Caco-2 (cell line): ENCODE measurements around the gene EPHX1. TPM values are rescaled to one million over a fixed set of nuclear protein-coding genes. Genes with fewer than 3 reads are reported as not detected.
A peak's percentile ranks its signal among the peaks of the same experiment; 100 is the strongest.

Experiments
- BruUV-seq: library from RNA; stranded (reverse); fragments of 400-500 nt; replicated peaks from 2 replicates; lab custom pipeline; 2021; lab: Mats Ljungman, UMichigan
- CTCF ChIA-PET: fragments of 300-600 bp; sonication (Branson Sonifier 250); formaldehyde crosslinking; loops from one replicate; lab custom pipeline; 2022; ENCODE audit warnings: antibody characterized with exemption; lab: Charles Lee
- POLR2A ChIA-PET: fragments of 300-600 bp; sonication (Branson Sonifier 250); formaldehyde crosslinking; loops from one replicate; lab custom pipeline; 2022; ENCODE audit warnings: antibody characterized with exemption; lab: Charles Lee
- DNase-seq, 2 experiments: peaks; one replicate each; pipeline versions ENCODE4 v3.0.0 to v3.0.0-alpha.2; 2020 to 2022
- H3K27me3 ChIP-seq: replicated peaks from 2 replicates; pipeline ENCODE4 v1.6.0; 2011; ENCODE audit warnings: low read length; ENCODE audit not compliant: control insufficient read depth, insufficient read depth
- H3K36me3 ChIP-seq: 2 replicates; pipeline ENCODE4 v1.5.1; 2011; ENCODE audit warnings: low read length; ENCODE audit not compliant: control insufficient read depth, insufficient read depth
- H3K4me1 ChIP-seq: fragments of 250-450 bp; sonication (Bioruptor Pico); 2 replicates; pipeline ENCODE4 v1.5.1; 2020; ENCODE audit warnings: mild to moderate bottlenecking
- H3K4me3 ChIP-seq: 2 replicates; pipeline ENCODE4 v1.5.1; 2011; ENCODE audit warnings: low read depth, mild to moderate bottlenecking, control low read depth, low read length
- H3K9me3 ChIP-seq: fragments of 250-450 bp; sonication (Bioruptor Pico); 2 replicates; pipeline ENCODE4 v1.5.1; 2020; ENCODE audit warnings: mild to moderate bottlenecking, moderate library complexity
- H3K27ac Mint-ChIP-seq: one replicate; pipeline ENCODE4 v1.8.0; 2022; ENCODE audit warnings: mixed read lengths; ENCODE audit not compliant: unreplicated experiment
- H3K27me3 Mint-ChIP-seq: one replicate; pipeline ENCODE4 v1.8.0; 2022; ENCODE audit warnings: mixed read lengths; ENCODE audit not compliant: insufficient read depth, unreplicated experiment
- H3K36me3 Mint-ChIP-seq: one replicate; pipeline ENCODE4 v1.8.0; 2022; ENCODE audit warnings: mild to moderate bottlenecking, mixed read lengths; ENCODE audit not compliant: insufficient read depth, unreplicated experiment
- H3K4me1 Mint-ChIP-seq: one replicate; pipeline ENCODE4 v1.8.0; 2022; ENCODE audit warnings: low read depth, mixed read lengths; ENCODE audit not compliant: unreplicated experiment
- H3K4me3 Mint-ChIP-seq: one replicate; pipeline ENCODE4 v1.8.0; 2022; ENCODE audit warnings: mild to moderate bottlenecking, moderate library complexity, mixed read lengths; ENCODE audit not compliant: unreplicated experiment
- H3K9me3 Mint-ChIP-seq: one replicate; pipeline ENCODE4 v1.8.0; 2022; ENCODE audit warnings: mixed read lengths; ENCODE audit not compliant: unreplicated experiment
- intact Hi-C: fragments of 100-400 bp; cut with micrococcal nuclease; formaldehyde crosslinking; loops from one replicate; pipeline ENCODE4 v1.10.0; 2022; ENCODE audit not compliant: unreplicated experiment
- total RNA-seq: library from RNA; stranded (reverse); gene quantifications from 2 replicates; pipeline ENCODE4 v1.2.3, GENCODE V29; 2022
- TF ChIP-seq, protein P1 (sequence below), 2 experiments: fragments of 200-600 bp in 1 of 2; IDR thresholded peaks; 1 replicate in 1 of 2; 2 replicates in 1 of 2; pipeline versions ENCODE4 v1.5.1 to v1.8.0; 2011 to 2022; ENCODE audit warnings: antibody characterized with exemption in 1 of 2, control low read depth in 1 of 2, inconsistent platforms in 1 of 2, low read depth in 1 of 2, low read length in 1 of 2, mild to moderate bottlenecking in 1 of 2, moderate library complexity in 1 of 2; ENCODE audit not compliant: insufficient read depth in 1 of 2, severe bottlenecking in 1 of 2, unreplicated experiment in 1 of 2

Gene EPHX1
- total RNA-seq, 1 experiment from 2014 or later = 88.5 TPM

DNA sequence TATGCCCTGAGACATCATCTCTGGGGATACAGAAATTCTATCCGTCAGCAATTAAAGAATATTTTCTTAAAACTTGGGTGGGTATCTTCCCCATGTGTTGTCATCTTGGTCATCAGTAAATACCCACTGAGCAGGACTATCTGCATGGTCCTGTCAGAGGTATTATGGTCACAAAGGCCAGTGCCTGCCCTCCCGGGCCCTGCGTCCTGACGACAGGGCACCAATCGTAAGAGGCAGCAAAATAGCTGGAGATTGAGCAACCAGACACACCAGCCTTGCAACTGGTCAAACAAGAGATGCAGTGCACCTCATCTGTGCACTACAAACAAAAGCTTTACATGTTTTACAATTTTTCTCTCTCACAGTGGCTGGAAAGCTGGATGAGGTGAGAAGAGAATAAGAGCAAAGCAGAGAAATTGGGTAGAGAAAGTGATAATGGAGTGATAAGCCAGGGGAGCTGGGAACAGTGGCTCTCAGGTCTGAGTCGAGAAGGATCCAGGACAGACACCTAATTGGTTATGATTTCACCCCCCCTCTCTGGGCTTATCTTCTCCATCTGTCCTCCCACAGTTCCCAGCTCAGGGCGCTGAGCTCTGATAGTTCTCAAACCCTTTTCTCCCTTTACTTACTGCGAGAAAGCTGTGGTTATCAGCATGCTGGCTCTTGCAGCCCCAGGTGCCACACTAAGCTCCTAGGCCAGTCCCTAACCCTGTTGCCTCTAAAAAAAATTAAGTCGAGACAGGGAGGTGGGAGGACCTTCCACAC lies 41.1 kb upstream of the EPHX1 start:
- H3K4me3 ChIP-seq = no peak overlapping the region
- Mint-ChIP-seq H3K4me3 (no peak overlapping the region), H3K27me3 (no peaks in the 10 kb centered on the region), H3K4me1 (peaks cover 52% of the 10 kb centered on the region), H3K9me3 (no peaks in the 10 kb centered on the region), H3K27ac (peak overlapping the region; percentile 33), H3K36me3 (peaks cover 5% of the 10 kb centered on the region)
- CTCF ChIA-PET = interaction anchor here (0.9 to 2.1 kb wide), 6 partner anchors 9 to 328 kb away, joined by 3 to 17 read pairs (median 4); partner anchors contain the start of genes ENAH and SRP9
- DNase-seq = peak in 1 of 2 experiments; percentile 48
- no TSS peak for BruUV-seq
- H3K4me1 ChIP-seq = peaks cover 68% of the 10 kb centered on the region
- no peaks in the 10 kb centered on the region for H3K36me3 ChIP-seq
- TF ChIP-seq, protein P1, sequence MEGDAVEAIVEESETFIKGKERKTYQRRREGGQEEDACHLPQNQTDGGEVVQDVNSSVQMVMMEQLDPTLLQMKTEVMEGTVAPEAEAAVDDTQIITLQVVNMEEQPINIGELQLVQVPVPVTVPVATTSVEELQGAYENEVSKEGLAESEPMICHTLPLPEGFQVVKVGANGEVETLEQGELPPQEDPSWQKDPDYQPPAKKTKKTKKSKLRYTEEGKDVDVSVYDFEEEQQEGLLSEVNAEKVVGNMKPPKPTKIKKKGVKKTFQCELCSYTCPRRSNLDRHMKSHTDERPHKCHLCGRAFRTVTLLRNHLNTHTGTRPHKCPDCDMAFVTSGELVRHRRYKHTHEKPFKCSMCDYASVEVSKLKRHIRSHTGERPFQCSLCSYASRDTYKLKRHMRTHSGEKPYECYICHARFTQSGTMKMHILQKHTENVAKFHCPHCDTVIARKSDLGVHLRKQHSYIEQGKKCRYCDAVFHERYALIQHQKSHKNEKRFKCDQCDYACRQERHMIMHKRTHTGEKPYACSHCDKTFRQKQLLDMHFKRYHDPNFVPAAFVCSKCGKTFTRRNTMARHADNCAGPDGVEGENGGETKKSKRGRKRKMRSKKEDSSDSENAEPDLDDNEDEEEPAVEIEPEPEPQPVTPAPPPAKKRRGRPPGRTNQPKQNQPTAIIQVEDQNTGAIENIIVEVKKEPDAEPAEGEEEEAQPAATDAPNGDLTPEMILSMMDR (IDR thresholded peaks at IDR 0.05; ENCODE audit: insufficient read depth in 1 of 2, low read depth in 1 of 2, low read length in 1 of 2, severe bottlenecking in 1 of 2, unreplicated experiment in 1 of 2) = no peak
- no peaks in the 10 kb centered on the region for H3K9me3 ChIP-seq
- intact Hi-C loops = no loop called here
- POLR2A ChIA-PET = interaction anchor here (0.7 to 1.1 kb wide), 2 partner anchors 9 kb away, joined by 3 to 15 read pairs; partner anchors contain the start of gene SRP9
- no peaks in the 10 kb centered on the region for H3K27me3 ChIP-seq

DNA sequence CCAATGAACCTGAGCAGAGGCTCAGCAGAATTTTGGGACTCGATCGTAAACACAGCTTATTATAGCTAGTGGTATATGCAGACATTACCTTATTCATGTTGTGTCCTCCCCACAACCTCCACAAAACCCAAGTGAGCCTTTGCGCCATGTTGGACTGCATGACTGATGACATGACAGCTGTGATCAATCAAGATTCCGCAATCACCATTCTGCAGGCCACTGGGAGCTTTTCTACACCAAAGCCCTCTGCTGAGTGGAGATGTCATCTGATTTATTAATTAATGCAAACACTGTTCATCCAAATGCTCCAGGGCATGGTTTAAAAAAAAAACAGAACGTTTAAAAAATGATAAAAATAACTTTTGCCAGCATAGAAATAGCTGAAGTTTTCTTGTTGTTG lies 40.2 kb upstream of the EPHX1 start:
- peak overlapping the region; percentile 69 for H3K27ac Mint-ChIP-seq
- H3K4me1 Mint-ChIP-seq = peaks cover 52% of the 10 kb centered on the region
- Histone ChIP-seq H3K4me1 (peaks cover 68% of the 10 kb centered on the region), H3K36me3 (no peaks in the 10 kb centered on the region), H3K9me3 (no peaks in the 10 kb centered on the region), H3K4me3 (no peak overlapping the region), H3K27me3 (no peaks in the 10 kb centered on the region)
- H3K9me3 Mint-ChIP-seq = no peaks in the 10 kb centered on the region
- intact Hi-C loops = loop anchor here (5.0 kb wide), 2 partner anchors 32 to 102 kb away; no protein-coding TSS in a partner anchor
- POLR2A ChIA-PET = interaction anchor here (0.5 to 0.7 kb wide), 2 partner anchors 8 to 15 kb away, joined by 3 to 5 read pairs; partner anchors contain the start of gene SRP9
- TF ChIP-seq, protein P1 (IDR thresholded peaks at IDR 0.05; ENCODE audit: insufficient read depth in 1 of 2, low read depth in 1 of 2, low read length in 1 of 2, severe bottlenecking in 1 of 2, unreplicated experiment in 1 of 2) = no peak
- CTCF ChIA-PET = interaction anchor here (1.0 to 2.1 kb wide), 4 partner anchors 8 to 328 kb away, joined by 3 to 17 read pairs (median 4); partner anchors contain the start of genes ENAH and SRP9
- DNase-seq = no peak
- BruUV-seq = no TSS peak
- H3K4me3 Mint-ChIP-seq = no peak overlapping the region
- no peaks in the 10 kb centered on the region for H3K27me3 Mint-ChIP-seq
- peaks cover 5% of the 10 kb centered on the region for H3K36me3 Mint-ChIP-seq

DNA sequence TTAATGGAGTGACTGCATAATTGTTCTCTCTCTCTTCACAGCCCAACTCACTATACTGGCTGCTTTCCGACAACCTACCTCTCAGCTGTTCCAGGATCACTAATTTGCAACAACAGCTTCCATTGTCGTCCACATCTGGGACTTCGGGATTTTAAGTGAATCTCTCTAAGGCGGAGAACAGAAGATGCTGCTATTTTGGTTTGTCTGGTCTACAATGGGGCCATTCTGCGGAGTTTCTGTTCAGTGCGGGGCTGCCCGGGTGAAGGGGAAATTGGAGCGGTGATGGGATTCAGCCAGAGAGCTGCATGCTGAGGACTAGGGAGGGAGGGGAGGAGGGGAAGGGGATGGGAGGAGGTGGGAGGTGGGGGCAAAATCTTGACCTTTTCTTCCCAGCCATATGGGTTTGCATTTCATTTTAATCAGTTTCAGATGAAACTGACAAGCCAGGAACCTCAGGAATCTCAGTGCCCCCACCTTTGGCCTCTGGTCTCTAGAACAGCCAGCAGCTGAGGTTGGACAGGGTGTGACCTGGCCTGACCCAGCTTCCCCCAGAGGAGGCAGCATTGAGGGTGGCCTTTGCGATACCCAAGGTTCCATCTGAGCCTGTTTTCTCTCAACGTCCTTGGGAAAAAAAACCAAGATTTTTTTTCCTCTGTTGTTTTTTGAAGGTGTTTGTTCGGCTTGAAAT lies 39.2 kb upstream of the EPHX1 start:
- H3K9me3 ChIP-seq = no peaks in the 10 kb centered on the region
- no peaks in the 10 kb centered on the region for H3K36me3 ChIP-seq
- H3K4me3 ChIP-seq = no peak overlapping the region
- no peaks in the 10 kb centered on the region for H3K9me3 Mint-ChIP-seq
- POLR2A ChIA-PET = no interaction called here
- H3K4me1 ChIP-seq = peaks cover 68% of the 10 kb centered on the region
- no peaks in the 10 kb centered on the region for H3K27me3 ChIP-seq
- H3K27ac Mint-ChIP-seq = no peak overlapping the region
- BruUV-seq = no TSS peak
- peak; percentile 35 to 77 for DNase-seq
- H3K4me1 Mint-ChIP-seq = peaks cover 52% of the 10 kb centered on the region
- H3K4me3 Mint-ChIP-seq = no peak overlapping the region
- peaks cover 5% of the 10 kb centered on the region for H3K36me3 Mint-ChIP-seq
- CTCF ChIA-PET = no interaction called here
- TF ChIP-seq, protein P1 (IDR thresholded peaks at IDR 0.05; ENCODE audit: insufficient read depth in 1 of 2, low read depth in 1 of 2, low read length in 1 of 2, severe bottlenecking in 1 of 2, unreplicated experiment in 1 of 2) = no peak
- intact Hi-C loops = loop anchor here (5.0 kb wide), 2 partner anchors 33 to 103 kb away; no protein-coding TSS in a partner anchor
- H3K27me3 Mint-ChIP-seq = no peaks in the 10 kb centered on the region
